Progenitor cell of endocrine pancreas (in vitro differentiated cells): Measurements from ENCODE around the gene PSEN2. TPM values are rescaled to one million over a fixed set of nuclear protein-coding genes. Genes with fewer than 3 reads are reported as not detected.
"Not testable (repeated sequence)": the region's sequence is repeated elsewhere in the genome, so short reads cannot be mapped to it uniquely, and the experiment has no call there.

ENCODE experiments used
- DNase-seq: peaks from one replicate; pipeline ENCODE4 v3.0.0; 2021; ENCODE audit warnings: low spot score; ENCODE audit not compliant: unreplicated experiment
- H3K27ac Mint-ChIP-seq: 2 replicates; pipeline ENCODE4 v1.8.0; 2021; ENCODE audit warnings: mild to moderate bottlenecking, moderate library complexity, mixed read lengths
- H3K27me3 Mint-ChIP-seq: 2 replicates; pipeline ENCODE4 v1.8.0; 2021; ENCODE audit warnings: mixed read lengths
- H3K36me3 Mint-ChIP-seq: 2 replicates; pipeline ENCODE4 v1.8.0; 2022; ENCODE audit warnings: mixed read lengths; ENCODE audit not compliant: insufficient read depth
- H3K4me1 Mint-ChIP-seq: 2 replicates; pipeline ENCODE4 v1.8.0; 2021; ENCODE audit warnings: low read depth, mixed read lengths
- H3K4me3 Mint-ChIP-seq: 2 replicates; pipeline ENCODE4 v1.8.0; 2021; ENCODE audit warnings: low read depth, mild to moderate bottlenecking, moderate library complexity, mixed read lengths
- H3K9me3 Mint-ChIP-seq: 2 replicates; pipeline ENCODE4 v1.8.0; 2021; ENCODE audit warnings: low read depth, mixed read lengths
- total RNA-seq: library from RNA; stranded (reverse); gene quantifications from 2 replicates; pipeline ENCODE4 v1.2.1, GENCODE V29; 2021
- TF ChIP-seq, protein P1 (sequence below): fragments of 200-600 bp; sonication (generic); IDR thresholded peaks from one replicate; pipeline ENCODE4 v1.5.0; 2021; ENCODE audit warnings: antibody characterized with exemption, mild to moderate bottlenecking; ENCODE audit not compliant: unreplicated experiment

The PSEN2 gene
- total RNA-seq, 1 donor from 2014 or later: 27.5 TPM

DNA sequence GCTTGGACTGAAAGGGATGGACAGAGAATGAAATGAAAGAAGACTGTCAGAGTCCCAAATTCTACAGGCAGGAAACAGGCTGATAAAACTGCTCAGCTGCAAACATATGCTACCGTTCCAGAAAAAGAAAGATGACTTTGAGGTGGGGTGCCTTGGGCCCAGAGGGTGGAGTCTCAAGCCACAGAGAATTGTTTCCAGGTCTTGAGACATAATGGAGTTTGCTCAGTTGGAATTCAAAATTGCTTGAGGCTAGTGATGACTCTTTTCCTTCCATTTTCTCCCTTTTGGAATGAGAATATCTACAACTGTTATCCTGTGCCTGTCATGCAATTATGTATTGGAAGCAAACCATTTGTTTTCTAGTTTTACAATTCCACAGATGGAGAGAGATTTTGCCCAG, 23.6 kb upstream of the PSEN2 start:
- H3K36me3 Mint-ChIP-seq: no peaks in the 10 kb centered on the region
- TF ChIP-seq, protein P1, sequence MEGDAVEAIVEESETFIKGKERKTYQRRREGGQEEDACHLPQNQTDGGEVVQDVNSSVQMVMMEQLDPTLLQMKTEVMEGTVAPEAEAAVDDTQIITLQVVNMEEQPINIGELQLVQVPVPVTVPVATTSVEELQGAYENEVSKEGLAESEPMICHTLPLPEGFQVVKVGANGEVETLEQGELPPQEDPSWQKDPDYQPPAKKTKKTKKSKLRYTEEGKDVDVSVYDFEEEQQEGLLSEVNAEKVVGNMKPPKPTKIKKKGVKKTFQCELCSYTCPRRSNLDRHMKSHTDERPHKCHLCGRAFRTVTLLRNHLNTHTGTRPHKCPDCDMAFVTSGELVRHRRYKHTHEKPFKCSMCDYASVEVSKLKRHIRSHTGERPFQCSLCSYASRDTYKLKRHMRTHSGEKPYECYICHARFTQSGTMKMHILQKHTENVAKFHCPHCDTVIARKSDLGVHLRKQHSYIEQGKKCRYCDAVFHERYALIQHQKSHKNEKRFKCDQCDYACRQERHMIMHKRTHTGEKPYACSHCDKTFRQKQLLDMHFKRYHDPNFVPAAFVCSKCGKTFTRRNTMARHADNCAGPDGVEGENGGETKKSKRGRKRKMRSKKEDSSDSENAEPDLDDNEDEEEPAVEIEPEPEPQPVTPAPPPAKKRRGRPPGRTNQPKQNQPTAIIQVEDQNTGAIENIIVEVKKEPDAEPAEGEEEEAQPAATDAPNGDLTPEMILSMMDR: no peak
- peaks cover 7% of the 10 kb centered on the region for H3K9me3 Mint-ChIP-seq
- no peak overlapping the region for H3K4me3 Mint-ChIP-seq
- no peaks in the 10 kb centered on the region for H3K27me3 Mint-ChIP-seq
- peaks cover 3% of the 10 kb centered on the region for H3K4me1 Mint-ChIP-seq
- no peak for DNase-seq
- no peak overlapping the region for H3K27ac Mint-ChIP-seq

DNA sequence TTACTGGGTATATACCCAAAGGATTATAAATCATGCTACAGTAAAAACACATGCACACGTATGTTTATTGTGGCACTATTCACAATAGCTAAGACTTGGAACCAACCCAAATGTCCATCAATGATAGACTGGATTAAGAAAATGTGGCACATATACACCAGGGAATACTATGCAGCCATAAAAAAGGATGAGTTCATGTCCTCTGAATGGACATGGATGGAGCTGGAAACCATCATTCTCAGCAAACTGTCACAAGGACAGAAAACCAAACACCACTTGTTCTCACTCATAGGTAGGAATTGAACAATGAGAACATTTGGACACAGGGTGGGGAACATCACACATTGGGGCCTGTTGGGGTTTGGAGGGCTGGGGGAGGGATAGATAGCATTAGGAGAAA, 15.9 kb upstream of the PSEN2 start:
- not testable (repeated sequence) for H3K36me3 Mint-ChIP-seq, H3K4me1 Mint-ChIP-seq, H3K4me3 Mint-ChIP-seq, DNase-seq, H3K27ac Mint-ChIP-seq, H3K9me3 Mint-ChIP-seq, H3K27me3 Mint-ChIP-seq

DNA sequence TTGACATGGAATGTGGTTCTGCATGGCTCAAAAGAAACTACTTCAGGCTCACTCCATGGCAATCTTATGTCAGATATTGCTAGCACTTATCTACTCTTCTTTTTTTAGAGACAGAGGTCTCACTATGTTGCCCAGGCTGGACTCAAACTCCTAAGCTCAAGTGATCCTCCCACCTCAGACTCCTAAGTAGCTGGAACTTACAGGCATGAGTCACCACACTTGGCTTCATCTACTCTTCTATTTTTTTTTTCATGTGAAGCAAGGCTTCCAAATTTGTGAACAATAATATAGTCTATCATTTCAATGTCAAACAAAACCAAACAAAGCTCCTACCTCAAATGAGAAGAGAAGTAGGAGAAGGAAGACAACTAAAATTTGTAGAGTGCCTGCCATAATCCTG, 7.5 kb upstream of the PSEN2 start:
- TF ChIP-seq, protein P1: no peak
- H3K4me1 Mint-ChIP-seq: no peaks in the 10 kb centered on the region
- no peaks in the 10 kb centered on the region for H3K27me3 Mint-ChIP-seq
- DNase-seq: no peak
- H3K9me3 Mint-ChIP-seq: peaks cover 3% of the 10 kb centered on the region
- no peaks in the 10 kb centered on the region for H3K36me3 Mint-ChIP-seq
- H3K4me3 Mint-ChIP-seq: no peak overlapping the region
- H3K27ac Mint-ChIP-seq: no peak overlapping the region

DNA sequence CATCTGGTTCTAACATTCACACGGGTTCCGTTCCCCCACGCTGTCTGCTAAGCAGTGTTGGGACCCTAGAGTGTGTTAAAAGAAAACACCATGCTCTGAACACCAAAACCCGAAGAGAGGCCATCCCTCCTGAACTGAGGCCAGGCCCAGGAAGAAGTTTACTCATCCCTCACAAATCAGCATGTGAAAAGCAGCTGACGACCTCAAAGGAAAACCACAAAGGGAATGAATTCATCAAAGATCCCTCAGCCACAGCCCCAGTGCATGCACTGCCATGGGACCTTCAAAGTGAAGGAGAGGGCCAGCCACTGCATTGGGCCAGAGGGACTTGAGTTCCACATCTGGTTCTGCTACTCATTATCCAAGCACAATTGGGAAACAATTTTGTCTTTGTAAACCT, 7.0 kb upstream of the PSEN2 start:
- H3K4me1 Mint-ChIP-seq: no peaks in the 10 kb centered on the region
- H3K27ac Mint-ChIP-seq: no peak overlapping the region

DNA sequence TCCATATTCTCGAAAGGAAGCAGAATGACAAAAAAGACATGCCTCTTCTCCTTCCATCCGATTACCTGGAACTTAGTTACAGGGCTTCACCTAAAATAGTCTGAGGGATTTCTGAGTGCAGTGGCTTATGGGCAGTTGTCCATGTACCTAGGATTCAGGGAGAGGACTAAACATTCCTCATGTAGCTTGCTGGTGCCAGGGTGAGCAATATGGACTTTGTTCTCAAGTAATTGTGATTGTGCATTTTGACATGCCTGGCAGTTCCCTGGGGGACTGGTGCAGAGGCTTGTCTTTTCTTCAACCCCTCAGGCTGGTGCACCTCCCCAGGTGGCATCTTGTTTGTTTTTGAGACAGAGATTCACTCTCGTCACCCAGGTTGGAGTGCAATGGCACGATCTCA, 6.1 kb upstream of the PSEN2 start:
- Mint-ChIP-seq H3K36me3 (no peaks in the 10 kb centered on the region), H3K9me3 (peaks cover 7% of the 10 kb centered on the region), H3K27me3 (peaks cover 6% of the 10 kb centered on the region), H3K4me3 (no peak overlapping the region), H3K27ac (no peak overlapping the region), H3K4me1 (no peaks in the 10 kb centered on the region)
- no peak for DNase-seq
- TF ChIP-seq, protein P1: no peak

More for the DNA sequence above, 7.0 kb upstream of the PSEN2 start:
- Mint-ChIP-seq H3K9me3 (peaks cover 4% of the 10 kb centered on the region), H3K4me3 (no peak overlapping the region), H3K27me3 (peaks cover 1% of the 10 kb centered on the region), H3K36me3 (no peaks in the 10 kb centered on the region)
- no peak for DNase-seq
- TF ChIP-seq, protein P1: no peak

DNA sequence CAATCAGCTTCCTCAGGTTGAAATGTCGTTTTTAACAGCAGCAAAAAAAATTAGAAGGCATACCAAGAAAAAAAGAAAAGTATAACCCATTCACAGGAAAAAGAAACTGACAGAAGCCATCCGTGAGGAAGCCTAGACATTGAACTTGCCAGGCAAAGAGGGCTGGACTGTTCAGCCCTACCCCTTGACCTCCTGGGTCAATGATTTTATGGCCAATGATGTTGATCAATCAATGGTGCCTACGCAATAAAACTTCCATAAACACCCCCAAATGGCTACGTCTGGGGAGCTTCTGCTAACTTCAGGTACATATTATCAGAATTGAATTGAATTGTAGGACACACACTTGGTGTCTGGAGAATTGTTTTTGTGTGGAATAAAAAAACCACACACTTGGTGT, 4.8 kb upstream of the PSEN2 start:
- no peak for DNase-seq
- H3K9me3 Mint-ChIP-seq: peaks cover 7% of the 10 kb centered on the region
- H3K4me1 Mint-ChIP-seq: no peaks in the 10 kb centered on the region
- TF ChIP-seq, protein P1: no peak
- H3K36me3 Mint-ChIP-seq: no peaks in the 10 kb centered on the region
- H3K4me3 Mint-ChIP-seq: no peak overlapping the region
- H3K27ac Mint-ChIP-seq: no peak overlapping the region
- H3K27me3 Mint-ChIP-seq: peaks cover 9% of the 10 kb centered on the region
